Fibroblast of lung (primary cell): ENCODE data around the gene DHX35. TPM values are rescaled to one million over a fixed set of nuclear protein-coding genes. Genes with fewer than 3 reads are reported as not detected.

ENCODE experiments used
- DNase-seq, 2 donors: peaks; one replicate each; pipeline versions ENCODE4 v3.0.0 to v3.0.0-alpha.2; 2010; ENCODE audit warnings: low read depth in 2 of 2
- H2AFZ ChIP-seq: 2 replicates; pipeline ENCODE4 v1.5.1; 2012; ENCODE audit warnings: low read length, control low read depth, inconsistent platforms
- H3K27ac ChIP-seq: 2 replicates; pipeline ENCODE4 v1.5.1; 2011; ENCODE audit warnings: low read length, control low read depth; ENCODE audit not compliant: insufficient read depth
- H3K27me3 ChIP-seq: 2 replicates; pipeline ENCODE4 v1.5.1; 2011; ENCODE audit warnings: mild to moderate bottlenecking, low read length; ENCODE audit not compliant: control insufficient read depth, insufficient read depth
- H3K36me3 ChIP-seq: 2 replicates; pipeline ENCODE4 v1.5.1; 2011; ENCODE audit warnings: low read length; ENCODE audit not compliant: control insufficient read depth, insufficient read depth
- H3K4me1 ChIP-seq: 2 replicates; pipeline ENCODE4 v1.5.1; 2011; ENCODE audit warnings: low read length; ENCODE audit not compliant: control insufficient read depth, insufficient read depth; ENCODE audit errors: extremely low read depth
- H3K4me2 ChIP-seq: 2 replicates; pipeline ENCODE4 v1.5.1; 2011; ENCODE audit warnings: low read length, control low read depth; ENCODE audit not compliant: insufficient read depth; ENCODE audit errors: extremely low read depth
- H3K4me3 ChIP-seq, 4 experiments: fragments of 200-600 bp in 1 of 4; sonication (generic) in 1 of 4; replicated peaks in 1 of 4; 2 replicates each; pipeline ENCODE4 v1.5.1; 2011 to 2016; ENCODE audit warnings: low read length in 4 of 4, low read depth in 3 of 4, mild to moderate bottlenecking in 3 of 4, control low read depth in 2 of 4, inconsistent platforms in 1 of 4, mixed read lengths in 1 of 4; ENCODE audit not compliant: insufficient read depth in 1 of 4; ENCODE audit errors: control extremely low read depth in 1 of 4
- H3K79me2 ChIP-seq: 2 replicates; pipeline ENCODE4 v1.5.1; 2012; ENCODE audit warnings: mild to moderate bottlenecking, low read length, inconsistent platforms; ENCODE audit not compliant: control insufficient read depth, insufficient read depth
- H3K9ac ChIP-seq: 2 replicates; pipeline ENCODE4 v1.5.1; 2011; ENCODE audit warnings: mild to moderate bottlenecking, low read length, control low read depth; ENCODE audit not compliant: insufficient read depth
- H3K9me3 ChIP-seq: 2 replicates; pipeline ENCODE4 v1.5.1; 2012; ENCODE audit warnings: low read depth, low read length; ENCODE audit not compliant: control insufficient read depth, insufficient read depth
- H4K20me1 ChIP-seq: 2 replicates; pipeline ENCODE4 v1.5.1; 2011; ENCODE audit warnings: low read length; ENCODE audit not compliant: control insufficient read depth, insufficient read depth; ENCODE audit errors: extremely low read depth
- EZH2 ChIP-seq: IDR thresholded peaks from 2 replicates; pipeline ENCODE4 v1.5.1; 2012; ENCODE audit warnings: low read length, control low read depth, mild to moderate bottlenecking; ENCODE audit errors: missing control alignments
- polyA plus RNA-seq, 2 donors: library from polyadenylated mRNA; depleted of rRNA in 1 of 2; stranded (reverse) in 1 of 2; unstranded in 1 of 2; fragments of >200 nt; gene quantifications; 2 replicates each; pipeline ENCODE4 v1.2.1, GENCODE V29; 2011 to 2012; ENCODE audit warnings: missing spikeins in 1 of 2
- total RNA-seq: library from RNA; depleted of rRNA; stranded (reverse); fragments of >200 nt; gene quantifications from 2 replicates; pipeline ENCODE4 v1.2.1, GENCODE V29; 2014
- TF ChIP-seq, protein P1 (sequence below), 2 donors: IDR thresholded peaks in 1 of 2; conservative IDR thresholded peaks in 1 of 2; 1 replicate in 1 of 2; 2 replicates in 1 of 2; pipeline ENCODE4 v1.5.1; 2011 to 2012; ENCODE audit warnings: low read length in 2 of 2, control low read depth in 1 of 2, inconsistent platforms in 1 of 2, low read depth in 1 of 2, mild to moderate bottlenecking in 1 of 2

DHX35 gene
- total and polyA plus RNA-seq, 2 donors (not counting 1 experiment from before 2014, with no cell fraction given): 11.4 to 12.1 TPM

DNA sequence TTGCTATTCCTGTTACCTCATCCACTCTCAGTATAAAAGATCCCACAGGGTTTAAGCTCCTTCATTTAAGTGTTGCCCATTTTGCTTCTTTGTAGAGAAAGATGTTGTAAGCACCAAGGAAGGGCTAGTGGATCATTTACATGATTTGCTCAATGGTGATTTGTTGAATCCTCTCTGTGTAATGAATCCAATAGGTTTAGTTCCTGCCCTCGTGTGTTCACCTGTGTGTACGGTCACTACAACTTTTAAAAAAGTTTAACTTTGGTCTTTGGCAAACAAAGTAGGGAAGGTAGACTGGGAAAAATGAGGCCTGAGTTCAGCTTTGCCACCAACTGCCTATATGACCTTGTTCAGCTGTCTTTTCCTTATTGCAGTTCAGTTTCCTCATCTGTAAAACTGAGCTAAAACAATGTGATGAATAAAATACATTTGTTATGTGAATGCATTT is 51.5 kb downstream of the DHX35 start:
- Histone ChIP-seq H3K4me2 (no peak overlapping the region), H4K20me1 (no peaks in the 10 kb centered on the region), H3K27me3 (no peaks in the 10 kb centered on the region), H3K27ac (no peak overlapping the region), H3K9me3 (no peaks in the 10 kb centered on the region), H3K36me3 (peaks cover 5% of the 10 kb centered on the region), H3K79me2 (no peaks in the 10 kb centered on the region), H3K4me3 (no peak overlapping the region), H3K9ac (no peak overlapping the region), H2AFZ (no peak overlapping the region), H3K4me1 (no peaks in the 10 kb centered on the region)
- DNase-seq: no peak
- no peak for TF ChIP-seq EZH2
- TF ChIP-seq, protein P1, sequence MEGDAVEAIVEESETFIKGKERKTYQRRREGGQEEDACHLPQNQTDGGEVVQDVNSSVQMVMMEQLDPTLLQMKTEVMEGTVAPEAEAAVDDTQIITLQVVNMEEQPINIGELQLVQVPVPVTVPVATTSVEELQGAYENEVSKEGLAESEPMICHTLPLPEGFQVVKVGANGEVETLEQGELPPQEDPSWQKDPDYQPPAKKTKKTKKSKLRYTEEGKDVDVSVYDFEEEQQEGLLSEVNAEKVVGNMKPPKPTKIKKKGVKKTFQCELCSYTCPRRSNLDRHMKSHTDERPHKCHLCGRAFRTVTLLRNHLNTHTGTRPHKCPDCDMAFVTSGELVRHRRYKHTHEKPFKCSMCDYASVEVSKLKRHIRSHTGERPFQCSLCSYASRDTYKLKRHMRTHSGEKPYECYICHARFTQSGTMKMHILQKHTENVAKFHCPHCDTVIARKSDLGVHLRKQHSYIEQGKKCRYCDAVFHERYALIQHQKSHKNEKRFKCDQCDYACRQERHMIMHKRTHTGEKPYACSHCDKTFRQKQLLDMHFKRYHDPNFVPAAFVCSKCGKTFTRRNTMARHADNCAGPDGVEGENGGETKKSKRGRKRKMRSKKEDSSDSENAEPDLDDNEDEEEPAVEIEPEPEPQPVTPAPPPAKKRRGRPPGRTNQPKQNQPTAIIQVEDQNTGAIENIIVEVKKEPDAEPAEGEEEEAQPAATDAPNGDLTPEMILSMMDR (conservative IDR thresholded peaks at IDR 0.05 in 1 of 2, IDR thresholded peaks at IDR 0.05 in 1 of 2; ENCODE audit: low read depth in 1 of 2, low read length in 2 of 2): no peak

DNA sequence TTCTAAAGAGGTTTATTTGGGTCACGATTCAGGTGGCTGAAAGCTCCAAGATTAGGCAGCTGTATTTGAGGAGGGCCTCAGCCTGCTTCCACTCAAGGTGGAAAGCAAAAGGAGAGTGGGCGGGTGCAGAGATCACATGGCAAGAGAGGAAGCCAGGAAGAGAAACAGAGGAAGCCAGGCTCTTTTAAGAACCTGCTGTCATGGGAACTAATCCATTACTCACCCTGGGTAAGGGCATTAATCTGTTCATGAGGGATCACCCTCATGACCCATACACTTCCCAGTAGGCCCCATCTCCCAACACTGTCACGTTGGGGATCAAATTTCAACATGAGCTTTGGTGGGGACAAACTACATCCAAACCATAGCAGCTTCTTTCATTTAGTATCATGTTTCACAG is 53.9 kb downstream of the DHX35 start:
- Histone ChIP-seq H4K20me1 (no peaks in the 10 kb centered on the region), H3K9me3 (no peaks in the 10 kb centered on the region), H3K27ac (no peak overlapping the region), H3K4me1 (no peaks in the 10 kb centered on the region), H3K27me3 (no peaks in the 10 kb centered on the region), H3K79me2 (no peaks in the 10 kb centered on the region), H3K36me3 (peaks cover 2% of the 10 kb centered on the region), H3K9ac (no peak overlapping the region), H3K4me3 (no peak overlapping the region), H2AFZ (no peak overlapping the region), H3K4me2 (no peak overlapping the region)
- DNase-seq: no peak
- TF ChIP-seq, protein P1 (conservative IDR thresholded peaks at IDR 0.05 in 1 of 2, IDR thresholded peaks at IDR 0.05 in 1 of 2; ENCODE audit: low read depth in 1 of 2, low read length in 2 of 2): no peak
- no peak for TF ChIP-seq EZH2

DNA sequence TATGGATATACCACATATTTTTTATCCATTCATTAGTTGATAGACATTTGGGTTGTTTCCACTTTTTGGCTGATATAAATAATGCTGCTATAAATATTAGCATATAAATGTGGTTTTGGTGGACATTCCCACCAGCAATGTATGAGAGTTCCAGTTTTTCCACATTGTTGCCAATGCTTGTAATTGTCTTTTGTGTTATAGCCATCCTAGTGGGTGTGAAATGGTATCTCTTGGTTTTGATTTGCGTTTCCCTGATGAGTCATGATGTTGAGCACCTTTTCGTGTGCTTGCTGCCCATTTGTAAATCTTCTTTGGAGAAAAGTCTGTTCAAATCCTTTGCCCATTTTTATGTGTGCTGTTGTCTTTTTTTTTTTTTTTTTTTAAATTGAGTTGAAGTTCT is 54.4 kb downstream of the DHX35 start:
- H4K20me1 ChIP-seq: no peaks in the 10 kb centered on the region
- TF ChIP-seq, protein P1 (conservative IDR thresholded peaks at IDR 0.05 in 1 of 2, IDR thresholded peaks at IDR 0.05 in 1 of 2; ENCODE audit: low read depth in 1 of 2, low read length in 2 of 2): no peak
- TF ChIP-seq EZH2: no peak
- H3K27ac ChIP-seq: no peak overlapping the region
- no peaks in the 10 kb centered on the region for H3K27me3 ChIP-seq
- H3K79me2 ChIP-seq: no peaks in the 10 kb centered on the region
- H3K4me3 ChIP-seq: no peak overlapping the region
- no peaks in the 10 kb centered on the region for H3K4me1 ChIP-seq
- no peak overlapping the region for H3K4me2 ChIP-seq
- peaks cover 2% of the 10 kb centered on the region for H3K36me3 ChIP-seq
- DNase-seq: peak in 1 of 2 donors; percentile 8
- no peaks in the 10 kb centered on the region for H3K9me3 ChIP-seq
- H2AFZ ChIP-seq: no peak overlapping the region
- H3K9ac ChIP-seq: no peak overlapping the region
